Loucy (cell line): ENCODE results near the gene TPGS1.

Experiments used
- CTCF ChIP-seq: fragments of 200-600 bp; sonication (generic); conservative IDR thresholded peaks from 2 replicates; pipeline ENCODE4 v1.5.1; 2014; ENCODE audit warnings: mild to moderate bottlenecking, antibody characterized with exemption, low read length
- EZH2phosphoT487 ChIP-seq: fragments of 200-600 bp; IDR thresholded peaks from 2 replicates; pipeline ENCODE4 v1.6.1; 2018; ENCODE audit warnings: antibody characterized with exemption, mild to moderate bottlenecking, moderate library complexity, borderline replicate concordance

GRCh38 chr19:489418-490196 is 17.7 kb upstream of the TPGS1 start:
- no peak for TF ChIP-seq CTCF
- no peak for TF ChIP-seq EZH2phosphoT487
